M059J (cell line): ENCODE data around the gene RBM24. TPM values are rescaled to one million over a fixed set of nuclear protein-coding genes. Genes with fewer than 3 reads are reported as not detected.
"Not testable (repeated sequence)": the region's sequence is repeated elsewhere in the genome, so short reads cannot be mapped to it uniquely, and the experiment has no call there.

Source experiments
- DNase-seq: peaks from one replicate; pipeline ENCODE4 v3.0.0-alpha.2; 2012; ENCODE audit warnings: low read depth
- total RNA-seq: library from RNA; depleted of rRNA; stranded (reverse); fragments of >200 nt; shearing (Covaris generic); gene quantifications from 2 replicates; pipeline ENCODE4 v1.2.3, GENCODE V29; 2014

RBM24 gene
- total RNA-seq, 1 experiment from 2014 or later = 27.9 TPM

DNA sequence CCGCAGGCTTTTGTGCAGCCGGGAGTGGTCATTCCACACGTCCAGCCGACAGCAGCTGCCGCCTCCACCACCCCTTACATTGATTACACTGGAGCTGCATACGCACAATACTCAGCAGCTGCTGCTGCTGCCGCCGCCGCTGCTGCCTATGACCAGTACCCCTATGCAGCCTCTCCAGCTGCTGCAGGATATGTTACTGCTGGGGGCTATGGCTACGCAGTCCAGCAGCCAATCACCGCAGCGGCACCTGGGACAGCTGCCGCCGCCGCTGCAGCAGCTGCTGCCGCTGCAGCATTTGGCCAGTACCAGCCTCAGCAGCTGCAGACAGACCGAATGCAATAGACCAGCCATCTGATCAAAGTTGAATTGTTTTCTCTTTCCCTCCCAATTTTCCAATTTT is 10.6 kb downstream of the RBM24 start:
- DNase-seq = no peak

DNA sequence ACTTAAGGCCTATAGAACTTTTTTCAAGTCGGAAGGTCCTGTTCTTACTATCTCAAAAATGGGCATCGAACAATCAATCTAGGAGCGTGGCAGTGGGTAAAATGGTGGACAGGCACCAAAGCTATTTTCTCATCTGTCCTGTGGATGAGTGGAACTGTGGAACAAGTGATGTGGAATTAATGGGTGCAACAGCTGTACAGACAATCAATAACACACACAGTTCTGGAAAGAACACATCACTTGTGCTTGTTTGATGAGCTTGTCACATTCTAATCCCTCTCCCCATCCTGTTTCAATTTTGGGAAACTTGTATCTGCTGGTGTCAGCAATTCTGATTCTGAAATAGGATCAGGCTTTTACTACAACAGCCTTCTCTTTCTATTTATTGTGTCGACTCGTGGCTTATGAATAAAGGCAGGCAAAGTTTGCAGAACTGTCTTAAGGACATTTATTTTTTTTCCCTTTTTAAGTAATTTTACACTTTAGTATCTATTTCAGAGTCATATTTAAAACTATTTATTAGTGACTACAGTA is 11.5 kb downstream of the RBM24 start:
- DNase-seq = no peak

DNA sequence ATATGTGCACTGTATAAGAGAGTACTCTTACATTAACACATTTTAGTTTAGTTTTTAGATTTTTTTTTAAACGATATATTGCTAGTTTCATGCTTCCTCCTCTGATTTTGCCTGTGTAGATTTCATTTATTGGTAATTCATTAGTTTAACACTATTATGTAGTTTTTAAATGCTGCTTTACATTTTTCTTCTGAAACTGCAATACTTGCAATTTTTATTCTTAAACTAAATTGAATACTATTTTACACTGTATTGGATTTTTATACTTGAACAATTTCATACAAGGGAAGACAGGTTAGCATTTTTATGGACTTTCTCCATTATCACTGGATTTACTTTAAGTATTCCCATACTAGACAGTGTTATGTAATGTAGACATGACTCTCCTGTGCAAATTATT is 12.2 kb downstream of the RBM24 start:
- DNase-seq = no peak

DNA sequence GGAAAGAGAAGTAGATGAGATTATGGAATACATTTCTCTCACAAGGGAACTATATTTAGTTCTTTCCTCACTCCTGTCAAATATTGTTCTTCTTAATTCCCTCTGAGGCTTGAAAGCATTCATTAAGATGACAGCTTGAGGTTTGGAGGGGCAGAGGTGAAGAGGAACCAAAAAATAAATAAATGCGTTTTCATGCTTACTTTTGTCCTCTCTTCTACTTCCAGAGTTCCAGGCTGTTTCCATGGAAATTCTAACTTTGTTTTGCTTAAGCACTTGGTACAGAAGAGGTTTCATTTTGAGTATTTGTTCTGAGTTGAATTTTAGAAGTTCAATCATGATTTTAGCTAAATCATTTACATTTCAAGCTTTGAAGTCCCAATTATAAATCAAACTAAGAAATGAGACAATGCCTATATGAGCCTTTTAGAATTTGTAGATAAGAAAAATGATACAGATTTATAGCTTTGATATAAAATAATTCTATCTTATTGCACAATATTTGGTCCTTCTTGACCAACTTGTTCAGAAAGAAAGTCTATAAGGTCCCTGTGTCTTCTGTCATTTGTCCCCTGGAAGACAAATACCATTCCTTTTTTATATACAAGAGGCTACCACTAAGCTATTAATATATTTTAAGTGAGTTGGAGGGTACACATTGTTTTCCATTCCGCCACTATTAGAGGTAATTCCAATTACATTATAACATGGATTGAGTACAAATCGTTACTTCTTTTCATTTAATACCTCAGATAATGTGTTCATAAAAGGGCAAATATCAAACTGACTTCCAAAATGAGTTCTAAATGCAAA is 16.3 kb downstream of the RBM24 start:
- DNase-seq = peak; percentile 39

DNA sequence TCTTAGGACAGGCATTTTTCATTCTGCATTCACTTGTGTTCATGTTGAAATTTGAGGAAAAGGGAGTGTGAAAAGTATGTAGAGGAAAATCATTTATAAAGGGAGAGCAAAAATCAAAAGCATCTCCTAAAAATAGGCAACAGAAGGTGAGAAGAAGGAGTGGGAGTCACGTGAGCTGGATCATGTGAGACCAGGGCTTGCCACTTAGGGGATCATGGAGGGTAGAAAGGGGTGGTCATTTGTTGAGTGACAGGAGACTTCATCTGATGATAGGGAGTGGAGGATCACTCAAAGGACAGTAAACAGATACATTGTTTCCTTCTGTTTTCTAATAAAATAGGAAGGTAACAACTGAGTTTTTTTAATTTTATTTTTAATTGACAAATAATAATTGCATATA is 17.1 kb downstream of the RBM24 start:
- no peak for DNase-seq

DNA sequence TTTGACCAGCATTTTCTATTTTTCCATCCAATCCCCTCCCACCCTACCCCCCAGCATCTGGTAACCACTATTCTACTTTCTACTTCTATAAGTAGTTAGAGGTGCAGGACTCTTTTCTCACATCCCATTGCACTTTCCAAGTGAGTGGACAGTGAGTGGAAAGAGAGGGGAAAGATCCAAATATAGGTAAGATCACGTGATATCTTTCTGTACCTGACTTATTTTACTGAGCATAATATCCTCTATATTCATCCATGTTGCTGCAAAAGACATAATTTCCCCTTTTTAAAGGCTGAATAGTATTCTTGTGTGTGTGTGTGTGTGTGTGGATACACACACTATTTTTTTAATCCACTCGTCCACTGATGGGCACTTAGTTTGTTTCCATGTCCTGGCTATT is 18.1 kb downstream of the RBM24 start:
- no peak for DNase-seq

DNA sequence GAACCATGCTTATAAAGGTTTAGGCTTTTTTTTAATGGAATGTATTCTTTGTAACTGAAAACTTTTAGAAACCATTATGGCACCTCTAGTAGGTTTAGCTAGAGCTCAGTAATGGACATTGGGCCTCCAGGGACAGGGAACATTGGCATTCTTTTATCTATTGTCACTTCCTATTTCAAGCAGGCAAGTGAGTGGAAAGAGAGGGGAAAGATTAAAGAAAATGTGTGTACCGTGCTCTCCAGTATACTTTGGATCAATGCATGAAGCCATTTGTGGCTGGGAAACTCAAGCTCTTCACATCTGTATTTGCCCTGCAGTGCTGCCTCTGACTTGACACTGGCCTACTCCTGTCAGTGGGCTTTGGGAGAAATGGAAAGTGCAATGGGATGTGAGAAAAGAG is 18.6 kb downstream of the RBM24 start:
- no peak for DNase-seq

DNA sequence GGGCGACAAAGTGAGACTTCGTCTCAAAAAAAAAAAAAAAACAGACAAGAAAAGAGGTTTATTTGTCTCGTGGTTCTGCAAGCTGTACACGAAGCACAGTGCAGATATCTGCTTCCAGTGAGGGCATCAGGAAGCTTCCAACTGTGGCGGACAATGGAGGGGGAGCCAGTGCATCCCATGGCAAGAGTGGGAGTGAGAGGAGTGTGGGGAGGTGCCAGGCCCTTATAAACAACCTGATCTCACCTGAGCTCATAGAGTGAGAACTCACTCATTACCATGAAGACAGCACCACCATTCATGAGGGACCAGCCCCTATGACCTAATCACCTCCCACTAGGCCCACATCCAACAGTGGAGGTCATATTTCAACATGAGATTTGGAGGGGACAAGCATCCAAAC is 19.5 kb downstream of the RBM24 start:
- DNase-seq = no peak

DNA sequence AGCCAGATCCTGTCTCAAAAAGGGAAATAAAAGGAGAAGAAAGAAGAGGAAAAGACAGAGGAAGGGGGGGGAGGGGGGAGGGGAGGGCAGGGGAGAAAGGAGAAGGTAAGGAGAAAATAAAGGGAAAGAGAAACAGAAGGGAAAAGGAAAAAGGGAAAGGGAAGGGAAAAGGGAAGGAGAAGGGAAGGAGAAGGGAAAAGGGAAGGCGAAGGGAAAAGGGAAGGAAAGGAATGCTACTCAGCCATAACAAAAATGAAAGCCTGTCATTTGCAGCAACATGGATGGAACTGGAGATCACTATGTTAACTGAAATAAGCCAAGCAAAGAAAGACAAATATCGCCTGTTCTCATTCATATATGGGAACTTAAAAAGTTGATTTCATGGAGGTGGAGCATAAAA is 22.3 kb downstream of the RBM24 start:
- DNase-seq = no peak

DNA sequence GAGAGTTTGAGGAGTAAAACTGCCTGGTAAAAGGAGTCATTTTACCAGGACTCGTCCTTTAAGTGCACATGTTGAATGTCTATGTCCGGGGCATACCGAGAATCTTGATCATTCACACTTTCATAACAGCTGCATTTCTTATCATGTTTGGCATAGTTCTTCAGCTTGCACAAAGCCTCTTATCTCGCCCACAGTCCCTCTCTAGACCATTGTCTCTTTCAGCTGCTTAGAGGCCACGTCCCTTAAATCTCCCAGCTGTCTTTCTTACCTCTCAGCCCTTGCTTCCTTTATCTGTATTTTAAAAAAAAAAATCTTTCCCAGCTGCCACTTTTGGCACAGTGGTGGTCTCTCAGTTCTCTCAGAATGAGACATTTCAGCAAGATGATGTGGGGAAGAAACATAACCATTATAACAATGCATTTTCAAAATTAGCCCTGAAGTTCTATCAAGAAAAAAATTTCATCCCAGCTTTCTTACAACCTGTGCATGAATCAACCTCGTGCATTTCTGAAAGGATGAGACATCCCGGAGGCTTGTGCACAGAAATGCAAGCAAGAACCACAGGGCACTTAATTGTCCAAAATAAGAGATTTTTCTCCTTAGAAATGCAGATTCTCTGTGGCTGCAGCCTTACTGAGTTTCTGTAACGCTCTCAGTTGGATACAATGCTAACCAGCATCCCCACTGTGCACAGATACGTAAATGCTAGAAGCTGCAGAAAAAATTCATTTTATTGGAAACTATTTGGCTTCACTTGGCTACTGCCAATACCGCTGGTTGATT is 24.2 kb downstream of the RBM24 start:
- DNase-seq = peak; percentile 42

DNA sequence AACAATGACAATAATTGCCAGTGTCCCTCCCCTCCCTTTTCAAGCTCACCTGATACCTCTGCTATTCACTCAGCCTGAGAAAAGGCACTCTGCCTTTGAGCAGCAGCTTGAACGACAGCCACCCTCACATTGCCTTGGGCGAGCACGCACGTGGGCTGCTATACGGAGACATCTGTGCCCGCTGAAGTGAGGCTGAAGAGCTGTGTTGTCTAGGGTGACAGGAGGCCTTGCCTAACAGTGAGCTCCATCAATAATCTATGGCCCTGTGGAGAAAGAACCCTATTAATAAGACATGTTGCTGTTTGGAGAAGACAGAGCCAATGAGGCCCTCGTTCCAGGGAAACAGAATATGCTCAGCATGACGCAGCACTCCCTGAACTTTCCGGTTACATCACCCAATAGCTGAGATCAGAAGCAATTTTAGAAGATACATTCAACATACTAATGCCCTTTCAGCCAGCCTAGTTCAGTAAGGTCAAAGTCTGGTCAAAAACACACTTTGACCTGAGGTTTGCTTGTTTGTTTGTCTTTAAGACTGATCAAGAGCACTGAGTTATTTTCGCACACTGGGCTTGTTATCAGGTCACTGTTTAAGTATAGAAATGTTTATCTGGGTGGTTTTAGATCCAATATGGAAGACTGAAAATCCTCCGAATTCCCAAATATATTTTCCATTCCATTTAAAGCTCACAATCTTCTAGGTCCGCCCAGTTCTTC is 30.6 kb downstream of the RBM24 start:
- DNase-seq = no peak

DNA sequence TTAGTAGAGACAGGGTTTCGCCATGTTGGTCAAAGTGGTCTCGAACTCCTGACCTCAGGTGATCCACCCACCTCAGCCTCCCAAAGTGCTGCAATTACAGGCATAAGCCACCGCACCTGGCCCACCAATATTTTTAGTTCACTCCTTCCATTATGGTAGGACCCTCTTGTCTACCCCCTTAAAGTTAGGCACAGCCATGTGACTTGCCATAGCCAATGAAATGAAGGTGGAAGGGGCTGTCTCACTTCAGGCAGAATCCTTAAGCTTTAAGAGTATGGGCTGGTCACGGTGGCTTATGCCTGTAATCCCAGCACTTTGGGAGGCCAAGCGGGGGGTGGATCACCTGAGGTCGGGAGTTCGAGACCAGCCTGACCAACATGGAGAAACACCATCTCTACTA is 32.1 kb downstream of the RBM24 start:
- DNase-seq = not testable (repeated sequence)

DNA sequence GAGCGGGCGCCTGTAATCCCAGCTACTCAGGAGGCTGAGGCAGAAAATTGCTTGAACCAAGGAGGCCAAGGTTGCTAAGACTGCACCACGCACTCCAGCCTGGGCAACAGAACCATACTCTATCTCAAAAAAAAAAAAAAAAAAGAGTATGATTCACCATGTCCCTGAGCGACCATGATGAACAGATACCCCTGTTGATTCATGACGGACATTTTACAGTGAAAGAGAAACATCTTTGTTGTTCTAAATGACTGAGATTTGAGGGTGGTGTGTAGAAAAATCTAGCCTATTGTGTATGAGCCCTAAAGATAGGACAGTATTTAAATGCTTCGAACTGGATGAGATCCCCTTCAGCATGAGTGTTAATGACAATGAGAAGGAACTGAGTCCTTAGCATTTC is 32.8 kb downstream of the RBM24 start:
- DNase-seq = no peak

DNA sequence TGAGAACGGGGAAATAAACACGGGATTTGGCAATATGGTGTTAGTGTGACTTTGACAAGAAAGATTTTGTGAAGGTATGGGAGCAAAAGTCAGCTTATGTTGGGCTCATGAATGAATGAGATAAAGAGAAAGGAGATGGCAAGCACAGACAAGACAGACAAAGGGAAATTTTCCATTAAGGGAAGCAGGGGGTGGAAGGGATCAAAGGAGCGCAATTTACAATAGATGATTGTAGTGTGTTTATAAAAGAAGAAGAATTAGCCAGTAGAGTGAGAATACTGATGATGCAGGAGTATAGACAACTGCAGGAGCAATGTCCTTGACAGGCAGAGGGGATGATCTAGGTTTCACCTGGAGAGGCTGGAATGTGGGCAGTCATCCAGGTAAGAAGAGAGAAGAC is 34.1 kb downstream of the RBM24 start:
- no peak for DNase-seq

DNA sequence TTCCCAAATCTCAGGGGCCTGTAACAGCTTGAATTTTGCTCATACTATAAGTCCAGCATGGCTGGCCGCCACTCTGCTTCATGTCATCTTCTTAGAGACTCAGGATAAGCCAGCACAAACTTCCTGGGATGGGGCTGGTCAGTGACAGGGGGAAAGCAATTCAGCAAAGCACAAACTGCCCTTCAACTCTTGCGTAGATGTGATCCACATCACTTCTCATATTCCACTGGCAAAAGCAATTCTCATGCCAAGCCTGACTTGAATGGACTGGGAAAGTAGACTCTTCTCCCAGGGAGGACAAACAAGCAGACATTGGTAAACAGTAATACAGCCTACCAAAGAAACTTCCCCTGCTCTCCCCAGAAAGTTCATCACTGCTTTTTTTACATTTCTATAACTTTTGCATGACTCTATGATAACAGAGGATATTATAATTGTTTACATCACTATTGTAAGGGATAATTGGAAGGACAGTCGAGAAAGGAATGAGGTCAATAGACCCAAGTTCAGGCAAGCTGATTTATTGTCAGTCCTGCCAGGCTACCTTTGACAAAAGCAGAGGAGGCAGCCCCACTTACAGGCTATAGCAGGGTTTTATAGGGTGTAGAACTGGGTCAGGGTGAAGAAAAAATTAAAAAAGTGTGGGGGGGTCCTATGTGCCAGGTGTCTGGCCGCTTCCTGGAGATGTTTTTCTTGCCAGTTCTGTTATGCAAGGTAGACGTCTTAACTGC is 37.4 kb downstream of the RBM24 start:
- DNase-seq = no peak

DNA sequence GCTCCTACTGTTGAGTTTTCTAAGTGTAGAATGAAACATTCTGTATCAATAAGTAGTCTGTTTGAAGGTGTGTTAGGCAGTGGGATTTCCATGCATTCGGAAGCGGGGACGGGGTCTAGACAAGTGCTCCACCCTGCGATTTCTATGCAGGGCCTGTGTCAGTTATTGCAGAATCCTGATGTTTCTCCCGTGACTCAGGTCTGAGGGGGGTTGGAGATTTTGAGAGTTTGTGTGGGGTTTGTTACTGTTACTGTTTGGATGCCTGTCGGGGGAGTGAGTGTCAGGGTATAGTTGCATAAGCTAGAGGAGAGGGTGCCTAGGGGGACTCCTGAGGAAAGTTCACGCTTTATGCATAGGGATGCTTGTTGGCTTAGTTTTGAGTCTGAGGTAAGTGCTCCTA is 39.1 kb downstream of the RBM24 start:
- not testable (repeated sequence) for DNase-seq

DNA sequence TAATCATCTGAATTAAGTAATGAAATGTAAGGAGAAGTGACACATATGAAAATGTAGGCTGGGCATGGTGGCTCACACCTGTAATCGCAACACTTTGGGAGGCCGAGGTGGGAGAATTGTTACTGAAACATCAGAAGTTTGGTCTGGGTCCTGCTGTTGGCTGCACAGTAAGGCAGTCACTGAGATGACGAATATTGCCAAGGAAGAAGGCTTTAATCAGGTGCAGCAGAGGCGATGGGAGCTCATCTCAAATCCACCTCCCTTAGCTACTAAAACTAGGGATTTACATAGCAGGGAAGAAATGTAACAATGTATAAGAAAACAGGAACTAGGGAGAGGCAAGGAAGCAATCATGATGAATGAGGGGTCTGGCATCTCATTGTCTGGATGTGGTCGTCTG is 50.1 kb downstream of the RBM24 start:
- DNase-seq = no peak

DNA sequence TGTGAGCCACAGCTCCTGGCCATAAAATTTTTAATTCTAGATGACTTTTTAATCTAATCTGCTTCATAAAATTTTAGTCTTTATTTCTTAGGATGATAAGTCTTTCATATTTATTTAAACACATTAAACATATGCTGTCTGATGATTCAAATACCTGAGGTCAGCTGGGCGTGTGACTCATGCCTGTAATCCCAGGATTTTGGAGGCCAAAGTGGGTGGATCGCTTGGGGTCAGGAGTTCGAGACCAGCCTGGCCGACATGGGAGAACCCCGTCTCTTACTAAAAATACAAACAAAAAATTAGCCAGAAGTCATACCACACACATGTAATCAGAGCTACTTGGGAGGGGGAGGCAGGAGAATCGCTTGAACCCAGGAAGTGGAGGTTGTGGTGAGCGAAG is 53.1 kb downstream of the RBM24 start:
- peak; percentile 87 for DNase-seq

DNA sequence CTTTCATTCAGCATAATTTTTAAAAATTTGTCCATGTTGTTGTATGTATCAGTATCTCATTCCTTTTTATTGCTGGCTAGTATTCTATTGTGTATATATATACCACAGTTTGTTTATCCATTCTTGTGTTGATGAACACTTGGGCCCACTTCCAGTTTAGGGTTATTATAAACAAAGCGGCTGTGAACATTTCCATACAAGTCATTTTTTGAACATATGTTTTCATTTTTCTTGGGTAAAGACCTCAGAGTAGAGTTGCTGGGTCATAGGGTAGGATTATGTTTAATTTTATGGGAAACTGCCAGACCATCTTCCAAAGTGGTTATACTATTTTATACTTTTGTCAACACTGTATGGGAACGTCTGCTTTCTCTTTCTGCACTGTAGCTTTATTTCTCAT is 55.3 kb downstream of the RBM24 start:
- peak; percentile 53 for DNase-seq

DNA sequence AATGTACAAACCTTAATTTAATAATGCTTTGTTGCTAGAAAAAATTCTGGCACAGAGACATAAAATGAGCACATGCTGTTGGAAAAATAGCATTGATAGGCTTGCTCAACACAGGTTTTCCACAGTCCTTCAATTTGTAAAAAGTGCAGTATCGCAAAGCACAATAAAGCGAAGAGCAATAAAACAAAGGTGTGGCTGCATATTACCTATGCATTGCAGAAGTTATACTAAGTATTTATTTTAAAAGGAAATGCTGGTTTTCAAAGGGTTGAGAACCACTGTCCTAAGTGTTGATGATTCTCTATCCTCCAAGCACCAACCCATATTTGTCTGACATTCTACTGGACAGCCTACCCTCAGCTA is 58.1 kb downstream of the RBM24 start:
- no peak for DNase-seq

DNA sequence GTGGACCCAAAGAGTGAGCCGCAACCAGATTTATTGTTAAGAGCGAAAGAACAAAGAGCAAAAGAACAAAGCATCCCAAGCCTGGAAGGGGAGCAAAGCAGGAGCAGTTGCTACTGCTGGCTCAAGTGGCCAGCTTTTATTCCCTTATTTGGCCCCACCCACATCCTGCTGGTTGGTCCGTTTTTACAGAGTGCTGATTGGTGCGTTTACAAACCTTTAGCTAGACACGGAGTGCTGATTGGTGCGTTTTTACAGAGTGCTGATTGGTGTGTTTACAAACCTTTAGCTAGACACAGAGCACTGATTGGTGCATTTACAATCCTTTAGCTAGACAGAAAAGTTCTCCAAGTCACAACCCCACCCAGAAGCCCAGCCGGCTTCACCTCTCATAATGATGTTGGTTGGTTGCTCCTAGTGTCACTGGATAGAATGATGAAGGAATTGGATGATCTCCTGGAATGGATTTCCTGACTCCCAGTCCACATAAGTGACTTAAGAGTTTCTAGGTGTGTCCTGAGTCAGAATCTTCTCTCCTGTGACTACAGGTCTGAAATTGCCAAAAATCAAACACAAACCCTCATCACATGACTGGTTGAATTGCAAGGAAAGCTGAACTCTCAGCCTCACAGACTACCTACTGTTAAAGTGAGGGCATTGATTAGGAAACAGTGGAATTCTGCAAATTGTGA is 60.1 kb downstream of the RBM24 start:
- DNase-seq = no peak
